ENCODE results near the gene TNNT1. TPM values are rescaled to one million over a fixed set of nuclear protein-coding genes. Genes with fewer than 3 reads are reported as not detected.
"Not testable (repeated sequence)": the region's sequence is repeated elsewhere in the genome, so short reads cannot be mapped to it uniquely, and the experiment has no call there.

TNNT1 gene
- total RNA-seq, 2 experiments from 2014 or later: not detected

DNA sequence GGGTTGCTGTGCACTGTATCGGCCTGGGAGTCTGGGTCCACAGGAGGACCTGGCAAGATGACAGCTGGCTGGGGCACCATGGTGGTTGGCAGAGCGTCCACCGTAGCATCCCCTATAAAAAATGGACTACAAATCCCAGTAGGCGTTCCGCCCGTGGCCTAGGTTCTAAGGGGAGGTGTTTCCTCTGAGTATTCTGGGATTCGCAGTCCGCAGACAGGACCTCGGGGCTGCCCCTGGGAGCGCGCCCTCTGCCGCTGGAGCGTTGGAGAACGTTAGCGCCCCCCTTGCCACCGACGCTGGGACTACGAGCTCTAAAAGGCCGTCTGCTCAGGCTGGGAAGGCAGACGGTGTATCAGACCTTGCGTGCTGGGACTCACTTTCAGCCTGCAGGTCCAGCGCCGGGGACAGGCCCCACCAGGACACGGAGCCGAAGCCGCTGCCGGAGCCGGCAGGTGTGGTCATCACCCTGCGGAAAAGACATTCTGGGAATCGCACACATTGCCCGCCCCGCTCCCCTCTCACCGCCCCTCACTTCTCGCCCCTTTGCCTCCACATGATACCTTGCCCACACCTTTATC, 17.0 kb upstream of the TNNT1 start:
- peak; percentile 72 for DNase-seq
- Mint-ChIP-seq H3K36me3 (ENCODE audit: low read depth) (no peaks in the 10 kb centered on the region), H3K27ac (no peak overlapping the region), H3K9me3 (ENCODE audit: insufficient read depth) (peaks cover 3% of the 10 kb centered on the region), H3K4me1 (ENCODE audit: low read depth) (peaks cover 14% of the 10 kb centered on the region), H3K27me3 (ENCODE audit: low read depth) (peaks cover 48% of the 10 kb centered on the region), H3K4me3 (peak overlapping the region; percentile 68)
- ChIA-PET CTCF (interaction anchor here (0.9 to 1.6 kb wide), 5 partner anchors 8 to 338 kb away, joined by 3 to 5 read pairs (median 4); no protein-coding TSS in a partner anchor), POLR2A (no interaction called here)
- ATAC-seq: peak; percentile 70

DNA sequence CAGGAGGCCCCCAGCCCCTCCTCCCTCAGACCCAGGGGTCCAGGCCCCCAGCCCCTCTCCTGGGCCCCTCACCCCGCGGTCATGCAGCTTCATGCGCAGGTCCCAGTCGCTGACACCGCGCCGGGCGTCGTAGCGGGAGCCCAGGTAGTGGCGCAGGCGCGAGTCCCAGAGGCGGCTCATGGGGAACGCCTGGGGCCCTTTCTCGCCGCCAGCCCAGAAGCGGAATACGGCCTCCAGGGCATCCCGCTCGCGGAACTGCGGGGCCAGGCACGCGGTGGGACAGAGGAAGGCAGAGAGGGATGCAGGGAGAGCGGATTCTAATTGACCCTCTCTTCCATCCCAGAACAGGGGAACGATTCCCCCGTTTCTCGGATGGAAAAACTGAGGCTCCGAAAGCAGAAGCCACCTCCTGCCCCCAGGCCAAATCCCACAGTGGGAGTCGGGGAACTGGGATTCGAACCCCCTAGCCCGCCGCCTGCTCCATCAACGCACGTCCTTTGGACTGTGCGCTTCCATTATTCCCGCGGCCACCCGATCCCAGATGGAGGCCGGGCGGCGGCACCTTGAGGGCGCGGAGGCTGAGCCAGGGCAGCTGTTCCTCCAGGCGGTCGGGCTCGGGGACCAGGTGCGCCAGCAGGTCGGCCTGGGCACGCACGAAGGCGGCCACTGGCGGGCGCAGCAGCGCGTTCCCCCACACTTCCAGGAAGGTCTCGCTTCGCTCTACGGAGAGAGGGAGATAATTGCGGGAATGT, 12.7 kb upstream of the TNNT1 start:
- ATAC-seq: no peak
- Mint-ChIP-seq H3K4me1 (ENCODE audit: low read depth) (peaks cover 17% of the 10 kb centered on the region), H3K27me3 (ENCODE audit: low read depth) (peaks cover 36% of the 10 kb centered on the region), H3K4me3 (no peak overlapping the region), H3K27ac (no peak overlapping the region), H3K9me3 (ENCODE audit: insufficient read depth) (peaks cover under 1% of the 10 kb centered on the region), H3K36me3 (ENCODE audit: low read depth) (no peaks in the 10 kb centered on the region)
- POLR2A ChIA-PET: no interaction called here
- DNase-seq: no peak
- CTCF ChIA-PET: interaction anchor here (1.4 to 3.1 kb wide), 2 partner anchors 11 to 20 kb away, joined by 11 to 22 read pairs; no protein-coding TSS in a partner anchor

DNA sequence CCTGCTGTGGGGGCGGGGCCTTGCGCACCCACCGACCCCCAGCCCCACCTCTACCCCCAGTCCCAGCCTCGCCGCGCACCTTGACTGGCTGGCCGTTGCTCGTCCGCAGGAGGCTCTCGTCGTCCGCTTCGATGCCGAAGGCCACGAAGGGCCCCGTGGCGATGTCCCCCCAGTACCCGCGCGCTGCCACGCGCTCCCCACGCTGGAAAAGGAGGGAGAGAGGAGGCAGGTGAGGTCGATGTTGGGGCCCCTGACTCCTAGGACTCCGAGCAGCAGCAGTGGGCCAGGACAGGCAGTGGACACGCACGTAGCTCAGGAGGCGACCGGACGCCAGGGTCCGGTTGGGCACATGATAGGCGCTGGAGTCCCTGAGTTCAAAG, 12.0 kb upstream of the TNNT1 start:
- ATAC-seq (no peak), DNase-seq (no peak)
- POLR2A ChIA-PET: interaction anchor here (0.5 kb wide), 1 partner anchor 98 kb away, joined by 3 read pairs; the partner anchor contains the start of gene RDH13
- Mint-ChIP-seq H3K27ac (no peak overlapping the region), H3K36me3 (ENCODE audit: low read depth) (no peaks in the 10 kb centered on the region), H3K4me1 (ENCODE audit: low read depth) (peaks cover 15% of the 10 kb centered on the region), H3K4me3 (no peak overlapping the region), H3K27me3 (ENCODE audit: low read depth) (peaks cover 34% of the 10 kb centered on the region), H3K9me3 (ENCODE audit: insufficient read depth) (no peaks in the 10 kb centered on the region)
- CTCF ChIA-PET: interaction anchor here (0.8 to 3.1 kb wide), 15 partner anchors 8 to 713 kb away, joined by 3 to 22 read pairs (median 5); partner anchors contain the start of gene ZNF628

- POLR2A ChIA-PET: interaction anchor here (0.5 to 0.6 kb wide), 2 partner anchors 97 to 511 kb away, joined by 3 read pairs; partner anchors contain the start of gene RDH13
- no peaks in the 10 kb centered on the region for H3K9me3 Mint-ChIP-seq (ENCODE audit: insufficient read depth)
- H3K27ac Mint-ChIP-seq: no peak overlapping the region
Measured at GRCh38 chr19:55160128-55160985, 11.4 kb upstream of the TNNT1 start.

GRCh38 chr19:55158848-55159749, 10.1 kb upstream of the TNNT1 start:
- Mint-ChIP-seq H3K27ac (no peak overlapping the region), H3K36me3 (ENCODE audit: low read depth) (no peaks in the 10 kb centered on the region), H3K4me3 (no peak overlapping the region), H3K9me3 (ENCODE audit: insufficient read depth) (peaks cover 3% of the 10 kb centered on the region), H3K27me3 (ENCODE audit: low read depth) (peaks cover 25% of the 10 kb centered on the region), H3K4me1 (ENCODE audit: low read depth) (peaks cover 17% of the 10 kb centered on the region)
- ChIA-PET CTCF (interaction anchor here (0.8 to 3.1 kb wide), 10 partner anchors 10 to 495 kb away, joined by 3 to 22 read pairs (median 6); partner anchors contain the start of genes ISOC2 and KMT5C), POLR2A (no interaction called here)
- ATAC-seq: no peak
- DNase-seq: no peak

More at GRCh38 chr19:55160128-55160985, 11.4 kb upstream of the TNNT1 start:
- Mint-ChIP-seq H3K36me3 (ENCODE audit: low read depth) (no peaks in the 10 kb centered on the region), H3K27me3 (ENCODE audit: low read depth) (peaks cover 29% of the 10 kb centered on the region), H3K4me1 (ENCODE audit: low read depth) (peaks cover 13% of the 10 kb centered on the region), H3K4me3 (no peak overlapping the region)
- CTCF ChIA-PET: interaction anchor here (0.8 to 3.1 kb wide), 20 partner anchors 9 to 712 kb away, joined by 3 to 22 read pairs (median 5); partner anchors contain the start of genes ISOC2, KMT5C and ZNF628
- ATAC-seq: peak; percentile 94
- peak; percentile 93 for DNase-seq

- Mint-ChIP-seq H3K9me3 (ENCODE audit: insufficient read depth) (peaks cover 8% of the 10 kb centered on the region), H3K4me1 (ENCODE audit: low read depth) (peaks cover 22% of the 10 kb centered on the region), H3K27ac (no peak overlapping the region), H3K27me3 (ENCODE audit: low read depth) (peaks cover 21% of the 10 kb centered on the region), H3K4me3 (no peak overlapping the region), H3K36me3 (ENCODE audit: low read depth) (peaks cover 3% of the 10 kb centered on the region)
- CTCF ChIA-PET: interaction anchor here (1.6 to 2.1 kb wide), 2 partner anchors 12 to 17 kb away, joined by 3 to 8 read pairs; no protein-coding TSS in a partner anchor
- POLR2A ChIA-PET: interaction anchor here (1.1 kb wide), 1 partner anchor 249 kb away, joined by 3 read pairs; no protein-coding TSS in a partner anchor
- DNase-seq: no peak
- no peak for ATAC-seq
Measured at GRCh38 chr19:55158423-55158822, 9.4 kb upstream of the TNNT1 start.

DNA sequence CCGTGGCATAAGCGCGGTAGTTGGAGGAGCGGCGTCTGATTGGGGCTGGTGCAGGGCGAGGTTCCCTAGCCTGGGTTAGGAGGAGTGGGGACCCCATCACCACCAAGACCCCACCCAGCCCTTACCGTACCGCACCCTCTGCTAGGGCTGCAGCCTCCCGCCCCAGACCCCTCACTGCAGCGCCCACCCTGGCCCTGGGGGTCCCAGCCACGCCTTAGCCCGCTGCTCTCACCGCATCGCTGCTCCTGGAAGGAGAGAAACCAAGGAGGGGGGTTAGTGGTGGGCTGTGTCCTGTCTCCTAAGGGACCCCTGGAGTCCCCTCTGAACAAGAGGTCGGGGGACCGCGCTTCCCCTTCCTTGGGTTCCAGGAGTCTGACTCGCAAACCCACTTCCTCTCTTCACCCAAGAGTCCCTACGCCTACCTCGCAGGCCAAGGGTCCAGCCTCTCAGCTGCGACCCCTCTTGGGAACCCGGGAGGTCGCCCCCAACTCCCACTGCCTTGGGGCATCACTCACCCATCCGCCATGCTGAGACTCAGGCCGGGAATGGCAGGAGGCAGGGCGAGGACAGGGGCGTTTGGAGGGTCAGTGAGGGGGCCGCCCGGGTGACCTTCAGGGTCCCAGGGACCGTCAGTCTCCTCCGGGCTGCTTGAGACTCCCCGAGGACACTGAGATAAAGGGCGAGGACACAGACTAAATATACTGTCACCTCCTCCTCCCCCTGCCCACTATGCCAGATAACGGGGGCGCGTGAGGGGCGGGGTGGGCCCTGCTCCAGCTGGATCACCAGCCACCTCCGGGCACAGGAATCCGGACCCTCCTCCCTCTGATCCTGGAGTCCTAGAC, 8.3 kb upstream of the TNNT1 start, which contains the start of gene TNNI3:
TSS of gene TNNI3 (minus strand) at position 669 of the 845 bp plus-strand sequence. CDS start at position 526, 143 bp downstream.
- no peak for DNase-seq
- no peak for ATAC-seq
- H3K4me3 Mint-ChIP-seq: no peak within 1 kb of the TSS
- H3K9me3 Mint-ChIP-seq (ENCODE audit: insufficient read depth): peaks cover 9% of the 10 kb centered on the region
- H3K4me1 Mint-ChIP-seq (ENCODE audit: low read depth): peaks cover 27% of the 10 kb centered on the region
- peaks cover 21% of the 10 kb centered on the region for H3K27me3 Mint-ChIP-seq (ENCODE audit: low read depth)
- H3K27ac Mint-ChIP-seq: no peak within 1 kb of the TSS
- H3K36me3 Mint-ChIP-seq (ENCODE audit: low read depth): peaks cover 3% of the 10 kb centered on the region
- ChIA-PET POLR2A (interaction anchor here (1.1 kb wide), 1 partner anchor 251 kb away, joined by 3 read pairs; no protein-coding TSS in a partner anchor), CTCF (no interaction called here)

DNA sequence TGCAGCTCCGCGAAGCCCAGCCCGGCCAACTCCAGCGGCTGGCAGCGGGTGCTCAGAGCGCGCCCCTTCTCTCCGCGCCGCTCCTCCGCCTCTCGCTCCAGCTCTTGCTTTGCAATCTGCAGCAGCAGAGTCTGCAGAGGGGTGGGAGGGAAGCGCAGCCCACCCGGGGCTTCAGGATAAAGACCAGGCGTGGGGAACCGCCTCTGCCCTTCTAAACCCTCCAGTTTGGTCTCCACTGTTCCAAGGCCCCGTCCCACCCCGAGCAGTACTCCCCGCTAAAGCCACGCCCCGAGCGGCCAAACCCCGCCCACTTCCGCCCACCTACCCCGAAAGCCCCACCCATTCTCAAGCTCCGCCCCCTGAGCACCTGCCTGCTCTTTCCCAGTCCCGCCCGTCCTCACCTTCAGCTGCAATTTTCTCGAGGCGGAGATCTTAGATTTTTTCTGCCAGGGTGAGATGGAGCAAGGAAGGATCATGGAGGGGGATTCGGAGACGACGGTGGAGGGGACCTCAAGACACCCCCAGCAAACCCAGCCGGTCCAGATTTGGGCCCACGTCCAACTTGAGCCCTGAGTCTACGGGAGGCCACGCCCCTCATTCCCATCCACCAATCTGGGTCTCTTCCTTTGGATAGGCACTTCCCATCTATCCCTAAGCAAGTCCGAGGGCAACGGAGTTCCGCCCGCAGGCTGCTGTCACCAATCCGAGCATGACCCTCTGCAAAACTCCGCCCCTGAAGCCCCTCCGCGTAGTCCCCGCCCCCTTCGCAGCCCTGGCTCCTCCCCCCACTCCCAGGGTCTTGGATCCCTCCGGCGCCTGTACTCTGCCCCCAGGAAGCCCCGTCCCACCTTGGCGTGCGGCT, 7.4 kb upstream of the TNNT1 start:
- DNase-seq (peak; percentile 54), ATAC-seq (no peak)
- ChIA-PET POLR2A (no interaction called here), CTCF (no interaction called here)
- Mint-ChIP-seq H3K4me3 (no peak overlapping the region), H3K27me3 (ENCODE audit: low read depth) (peaks cover 18% of the 10 kb centered on the region), H3K4me1 (ENCODE audit: low read depth) (peaks cover 36% of the 10 kb centered on the region), H3K27ac (no peak overlapping the region), H3K9me3 (ENCODE audit: insufficient read depth) (peaks cover 18% of the 10 kb centered on the region), H3K36me3 (ENCODE audit: low read depth) (peaks cover 9% of the 10 kb centered on the region)

GRCh38 chr19:55155784-55156183, 6.8 kb upstream of the TNNT1 start:
- Mint-ChIP-seq H3K9me3 (ENCODE audit: insufficient read depth) (peaks cover 19% of the 10 kb centered on the region), H3K4me1 (ENCODE audit: low read depth) (peaks cover 38% of the 10 kb centered on the region), H3K27me3 (ENCODE audit: low read depth) (peaks cover 18% of the 10 kb centered on the region)
- H3K27ac Mint-ChIP-seq; H3K36me3 Mint-ChIP-seq (ENCODE audit: low read depth); POLR2A ChIA-PET; DNase-seq; ATAC-seq; CTCF ChIA-PET; H3K4me3 Mint-ChIP-seq: not testable (repeated sequence)
